HG03135 (cell line): ENCODE results near the gene MRPL27.
A peak's percentile ranks its signal among the peaks of the same experiment; 100 is the strongest.
"Not testable (repeated sequence)": the region's sequence is repeated elsewhere in the genome, so short reads cannot be mapped to it uniquely, and the experiment has no call there.

Source experiments
- ATAC-seq: cut with Tn5 transposase; IDR thresholded peaks from one replicate; pipeline ENCODE4 v1.9.1; 2021; ENCODE audit warnings: mild to moderate bottlenecking, moderate library complexity; ENCODE audit not compliant: unreplicated experiment

The MRPL27 gene

DNA sequence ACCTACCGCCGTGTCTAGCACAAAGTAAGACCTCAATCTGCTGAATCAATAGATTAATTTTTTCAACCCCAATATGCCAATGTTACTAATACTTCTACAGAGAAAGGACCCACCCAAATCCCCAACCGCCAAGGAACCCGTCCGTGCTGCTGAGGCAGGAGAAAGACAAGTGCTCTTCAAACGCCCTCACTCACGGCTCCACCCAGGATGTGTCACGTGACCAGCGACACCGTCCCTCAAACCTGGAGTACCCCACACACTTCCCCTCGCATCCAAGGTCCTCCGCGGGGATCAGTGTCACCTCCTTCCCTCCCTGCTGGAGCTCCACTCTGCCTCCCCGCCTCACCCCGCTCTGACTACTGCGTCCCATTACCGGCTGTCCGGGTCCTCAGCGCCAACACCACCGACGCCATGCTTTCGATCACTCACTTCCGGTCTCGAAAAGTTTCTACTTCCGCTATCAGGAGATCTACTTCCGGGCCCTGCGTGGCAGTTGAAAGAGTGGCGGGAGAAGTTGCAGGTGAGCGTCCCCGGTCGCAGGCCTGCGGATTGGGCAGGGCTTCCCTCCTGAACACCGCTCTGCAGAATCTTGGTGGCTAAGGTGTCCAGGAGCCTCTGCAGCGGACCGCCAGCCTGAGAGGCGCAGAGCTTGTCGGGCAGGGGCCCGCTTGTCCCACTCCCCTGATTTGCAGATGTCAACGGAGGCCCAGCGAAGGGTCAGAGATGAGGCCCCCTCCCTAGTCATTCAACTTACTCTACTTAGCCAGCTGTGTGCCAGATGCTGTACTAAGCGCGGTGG, at the start of gene MRPL27, which contains the start of gene EME1:
Gene MRPL27, minus strand, starts transcription at position 427 of the 799 bp plus-strand sequence. Its CDS starts 14 bp downstream, at position 413.
Gene EME1, plus strand, starts transcription at position 472 of the 799 bp plus-strand sequence. CDS start 1,980 bp downstream, outside the sequence.
- ATAC-seq = peak; percentile 81

DNA sequence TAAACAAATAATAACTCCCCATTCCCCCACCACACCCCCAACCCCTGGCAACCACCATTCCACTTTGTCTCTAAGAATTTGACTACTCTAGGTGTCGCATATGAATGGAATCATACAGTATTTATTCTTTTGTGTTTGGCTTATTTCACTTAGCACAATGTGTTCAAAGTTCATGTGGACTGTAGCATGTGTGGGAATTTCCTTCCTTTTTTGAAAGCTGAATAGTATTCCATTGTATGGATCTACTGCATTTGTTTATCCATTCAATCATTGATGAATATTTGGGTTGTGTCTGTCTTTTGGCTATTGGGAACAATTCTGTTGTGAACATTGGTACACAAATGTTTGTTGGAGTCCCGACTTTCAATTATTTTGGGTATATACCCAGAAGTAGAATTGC, 49.8 kb upstream of the MRPL27 start:
- ATAC-seq = no peak

DNA sequence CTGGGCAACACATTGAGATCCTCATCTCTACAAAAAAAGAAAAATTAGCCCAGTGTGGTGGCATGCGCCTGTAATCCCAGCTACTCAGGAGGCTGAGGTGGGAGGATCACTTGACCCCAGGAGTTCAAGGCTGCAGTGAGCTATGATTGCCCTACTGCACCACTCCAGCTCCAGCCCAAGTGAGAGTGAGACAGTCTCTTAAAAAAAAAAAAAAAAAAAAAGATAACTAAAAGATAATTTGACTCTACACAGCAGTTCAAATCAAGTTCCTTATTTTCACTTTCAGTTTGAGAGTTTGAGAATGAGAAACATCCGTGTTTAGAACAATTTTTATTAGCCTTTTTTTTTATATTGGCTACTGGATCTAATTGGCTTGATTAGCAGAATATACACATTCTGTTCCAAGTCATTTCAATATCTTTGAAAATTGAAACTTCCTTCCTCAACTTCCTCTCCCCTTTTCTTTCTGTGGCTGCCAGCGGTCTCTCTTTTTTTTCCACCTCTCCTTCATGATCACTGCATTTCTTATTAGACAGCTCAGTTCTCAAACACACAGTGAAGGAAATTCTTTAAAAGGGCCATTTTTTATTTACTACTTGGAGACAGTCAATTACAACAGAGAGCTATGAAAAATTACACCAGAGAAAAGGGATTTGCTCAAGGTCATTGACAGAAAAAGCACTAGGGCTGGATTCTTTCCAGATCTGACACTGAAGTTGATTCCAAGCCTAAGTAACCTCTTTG, 48.5 kb upstream of the MRPL27 start:
- no peak for ATAC-seq

DNA sequence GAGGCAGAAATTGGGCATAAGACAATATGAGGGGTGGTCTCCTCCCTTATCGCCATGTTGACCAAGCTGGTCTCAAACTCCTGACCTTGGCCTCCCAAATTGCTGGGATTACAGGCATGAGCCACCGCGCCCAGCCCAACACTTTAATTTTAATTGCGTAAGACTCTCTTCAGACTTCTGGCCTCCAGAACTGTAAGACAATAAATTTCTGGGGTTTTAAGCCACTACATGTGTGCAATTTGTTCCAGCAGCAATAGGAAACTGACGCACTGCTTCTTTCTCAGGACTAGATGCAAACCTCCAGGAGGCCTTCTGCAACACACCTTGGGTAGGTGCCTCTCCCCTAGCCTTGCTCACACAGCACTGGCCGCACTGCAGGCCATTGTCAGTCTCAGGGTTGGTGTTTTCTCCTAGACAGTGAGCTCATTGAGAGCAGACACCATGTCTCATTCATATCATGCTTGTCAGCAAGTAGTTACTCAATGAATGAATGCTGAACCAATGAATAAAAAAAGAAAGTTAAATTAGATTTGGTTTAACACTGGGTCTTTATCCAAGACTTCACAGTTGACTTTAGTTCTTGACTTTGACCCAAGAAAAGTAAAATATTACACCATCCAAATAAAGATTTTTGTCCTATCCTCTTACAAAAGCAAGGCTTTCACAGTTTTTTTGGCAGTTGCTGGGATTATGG, 47.6 kb upstream of the MRPL27 start:
- ATAC-seq = no peak

DNA sequence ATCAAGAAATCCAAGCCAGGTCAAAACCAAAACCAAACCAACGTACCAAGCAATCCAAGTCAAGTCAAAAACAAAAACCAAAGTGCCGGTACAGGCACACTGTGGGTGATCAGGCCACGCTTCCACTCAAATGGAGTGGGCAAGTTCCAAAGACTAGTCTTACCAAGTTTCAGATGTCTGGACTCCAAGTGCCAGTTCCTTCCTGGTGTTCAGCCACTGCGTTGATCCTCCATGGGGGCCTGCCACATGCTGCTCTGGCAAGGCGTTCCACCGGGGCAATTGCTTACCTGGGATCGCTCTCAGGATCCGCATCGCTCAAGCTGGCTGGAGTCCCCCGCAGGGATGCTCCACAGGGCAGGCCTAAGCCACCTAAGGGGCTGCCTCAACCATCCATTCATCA, 46.6 kb upstream of the MRPL27 start:
- not testable (repeated sequence) for ATAC-seq

DNA sequence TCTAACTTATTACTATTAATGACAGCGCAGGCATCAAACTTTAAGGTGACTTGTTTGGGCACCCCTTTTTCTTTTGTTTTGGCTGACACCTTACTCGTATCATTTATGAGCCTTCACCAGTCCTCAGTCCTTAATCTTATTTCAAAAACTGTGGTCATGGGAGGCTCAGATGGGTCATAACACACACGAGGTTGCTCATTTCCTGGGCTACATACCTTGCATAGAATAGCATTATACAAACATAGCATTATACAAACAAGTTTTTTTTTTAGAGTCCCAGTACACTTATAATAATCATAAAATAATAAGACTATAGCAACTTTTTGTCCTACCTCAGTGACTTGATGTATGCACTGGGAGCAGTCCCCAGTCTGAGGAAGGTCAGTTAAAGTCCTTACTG, 41.8 kb upstream of the MRPL27 start:
- ATAC-seq = no peak

DNA sequence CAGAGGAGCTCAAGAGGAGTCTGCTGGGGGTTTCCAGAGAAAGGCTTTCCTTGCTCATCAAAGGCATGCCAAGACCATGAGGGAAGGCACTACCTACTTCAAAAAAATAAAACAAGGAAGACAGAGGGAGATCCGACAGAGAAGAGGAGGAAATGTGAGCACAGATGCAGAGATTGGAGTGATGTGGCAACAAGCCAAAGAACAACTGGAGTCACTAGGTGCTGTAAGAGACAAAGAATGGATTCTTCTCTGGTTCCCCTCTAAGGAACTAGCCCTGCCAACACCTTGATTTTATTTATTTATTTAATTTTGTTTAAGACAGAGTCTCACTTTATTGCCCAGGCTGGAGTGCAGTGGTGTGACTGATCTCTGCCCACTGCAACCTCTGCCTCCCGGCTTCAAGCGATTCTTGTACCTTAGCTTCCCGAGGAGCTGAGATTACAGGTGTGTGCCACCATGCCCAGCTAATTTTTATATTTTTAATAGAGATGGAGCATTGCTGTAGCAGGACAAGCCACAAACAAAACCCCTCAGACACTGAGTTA, 39.3 kb upstream of the MRPL27 start:
- no peak for ATAC-seq

DNA sequence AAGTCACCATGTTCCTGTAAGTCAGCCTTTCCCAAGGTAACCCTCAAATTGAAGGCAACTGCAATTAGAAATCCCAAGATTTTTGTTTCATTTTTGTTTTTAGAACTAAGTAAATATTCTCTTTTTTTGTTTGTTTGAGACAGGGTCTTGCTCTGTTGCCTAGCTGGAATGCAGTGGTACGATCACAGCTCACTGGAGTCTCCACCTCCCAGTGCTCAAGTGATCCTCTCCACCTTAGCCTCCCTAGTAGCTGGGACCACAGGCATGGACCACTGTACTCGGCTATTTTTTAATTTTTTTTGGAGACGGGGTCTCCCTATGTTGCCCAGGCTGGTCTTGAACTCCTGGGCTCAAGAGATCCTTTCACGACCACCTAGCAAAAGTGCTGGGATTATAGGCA, 34.9 kb upstream of the MRPL27 start:
- ATAC-seq = no peak

DNA sequence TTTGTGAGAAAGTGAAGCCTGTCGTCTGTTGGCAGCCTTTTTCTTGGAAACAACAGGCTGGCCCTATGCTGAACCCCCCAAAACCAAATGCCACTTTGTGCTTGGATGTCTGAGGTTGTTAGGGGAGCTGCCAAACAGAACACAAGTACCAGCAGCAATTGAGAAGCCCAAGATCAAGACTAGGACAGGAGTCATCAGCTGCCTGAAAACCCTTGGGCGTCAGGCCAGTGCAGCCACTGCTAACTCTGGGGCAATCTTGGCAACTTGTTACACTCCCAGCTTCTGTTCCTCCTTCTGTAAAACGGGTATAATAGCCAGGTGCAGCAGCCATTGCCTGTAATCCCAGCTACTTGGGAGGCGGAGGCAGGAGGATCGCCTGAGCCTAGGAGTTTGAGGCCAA, 33.6 kb upstream of the MRPL27 start:
- ATAC-seq = no peak

DNA sequence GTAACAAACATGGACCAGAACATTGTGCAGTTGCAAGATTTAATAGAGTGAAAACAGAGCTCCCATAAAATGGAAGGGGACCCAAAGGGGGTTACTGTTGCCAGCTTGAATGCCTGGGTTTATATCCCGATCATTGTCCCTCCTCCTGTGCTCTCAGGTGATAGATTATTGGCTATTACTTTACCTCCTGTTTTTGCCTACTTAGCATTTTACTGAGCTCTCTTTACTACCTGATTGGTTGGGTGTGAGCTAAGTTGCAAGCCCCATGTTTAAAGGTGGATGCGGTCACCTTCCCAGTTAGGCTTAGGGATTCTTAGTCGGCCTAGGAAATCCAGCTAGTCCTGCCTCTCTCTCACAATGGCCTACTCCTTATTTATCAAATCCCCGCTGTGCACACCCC, 32.4 kb upstream of the MRPL27 start:
- not testable (repeated sequence) for ATAC-seq

DNA sequence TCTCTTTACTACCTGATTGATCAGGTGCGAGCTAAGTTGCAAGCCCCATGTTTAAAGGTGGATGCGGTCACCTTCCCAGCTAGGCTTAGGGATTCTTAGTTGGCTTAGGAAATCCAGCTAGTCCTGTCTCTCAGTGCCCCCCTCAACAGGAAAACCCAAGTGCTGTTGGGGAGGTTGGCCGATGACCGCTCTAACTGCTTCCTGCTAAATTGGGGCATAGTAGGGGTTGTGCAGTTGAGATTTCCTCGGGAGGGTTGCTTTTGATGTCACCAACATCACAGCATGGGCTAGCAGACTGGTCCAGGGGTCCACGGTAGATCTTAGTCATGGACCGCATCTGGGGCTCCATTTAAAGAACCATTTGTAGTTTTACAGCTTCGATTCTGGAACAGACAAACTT, 26.6 kb upstream of the MRPL27 start:
- not testable (repeated sequence) for ATAC-seq

DNA sequence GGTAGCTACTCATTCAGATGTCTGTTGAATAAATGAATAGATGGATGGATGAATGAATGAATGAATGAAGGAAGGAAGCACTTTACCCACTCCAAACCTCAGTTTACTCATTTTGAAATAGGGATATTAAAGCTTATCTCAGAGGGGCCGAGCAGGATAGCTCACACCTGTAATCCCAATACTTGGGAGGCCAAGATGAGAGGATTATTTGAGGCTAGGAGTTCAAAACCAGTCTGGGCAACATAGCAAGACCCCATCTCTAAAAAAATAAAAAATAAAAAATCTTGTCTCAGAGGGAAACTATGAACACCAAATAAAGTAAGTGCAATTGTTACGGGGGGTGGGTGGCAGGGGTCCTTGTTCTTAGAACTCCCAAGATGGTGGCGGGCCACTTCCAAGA, 25.7 kb upstream of the MRPL27 start:
- ATAC-seq = not testable (repeated sequence)

DNA sequence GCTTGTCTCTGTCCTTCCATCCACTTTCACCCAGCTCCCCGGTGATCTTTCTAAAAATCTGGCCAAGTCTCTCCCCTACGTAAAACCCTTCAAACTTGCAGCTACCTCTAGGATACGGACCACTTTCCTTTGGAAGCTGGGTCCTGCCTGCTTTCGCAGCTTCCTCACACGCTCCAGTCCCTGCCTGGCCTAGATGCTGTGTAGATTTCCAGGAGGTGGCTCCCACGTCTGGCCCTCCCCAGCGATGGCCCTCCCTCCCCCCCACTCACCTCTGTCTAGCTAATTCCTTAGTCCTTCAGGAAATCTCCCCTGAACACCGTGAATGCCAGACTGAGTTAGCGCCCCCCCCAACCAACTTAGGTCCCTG, 24.9 kb upstream of the MRPL27 start:
- no peak for ATAC-seq

DNA sequence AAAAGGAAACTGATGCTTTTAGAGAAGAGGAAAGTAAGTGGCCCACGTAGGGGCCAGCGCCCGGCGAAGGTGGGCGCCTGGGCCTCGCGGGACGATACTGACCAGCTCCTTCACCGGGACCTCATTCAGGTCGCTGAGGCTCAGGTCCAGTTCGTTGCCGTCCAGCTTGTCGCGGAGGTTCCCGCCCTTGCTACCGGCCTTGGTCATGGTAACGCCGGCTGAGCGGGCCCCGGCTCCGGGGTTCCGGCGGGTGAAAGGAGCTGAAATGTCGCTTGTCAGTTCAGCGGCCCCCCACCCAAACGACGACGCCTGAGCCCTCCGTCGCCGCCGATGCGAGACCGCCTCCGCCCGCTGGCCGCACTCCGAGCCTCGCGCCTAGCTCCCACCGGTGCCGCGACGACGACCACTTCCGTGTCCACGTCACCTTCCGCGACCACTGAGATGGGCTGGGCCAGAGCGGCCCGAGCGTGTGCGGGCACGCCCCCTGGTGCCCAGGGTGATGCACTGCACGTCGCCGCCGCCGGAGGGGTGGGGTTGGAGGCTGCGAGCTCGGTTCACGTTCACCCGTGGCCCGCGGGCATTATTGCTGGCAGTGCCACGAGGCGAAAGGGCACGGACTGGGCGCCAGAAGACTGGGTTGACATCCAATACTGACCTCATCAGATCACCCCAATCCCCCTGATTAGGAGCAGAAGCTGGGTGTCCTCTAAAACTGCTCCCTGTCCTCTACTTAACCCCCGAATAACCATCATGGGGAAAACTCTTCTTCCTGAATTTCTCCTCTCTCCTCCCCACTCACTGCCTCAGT, 24.3 kb upstream of the MRPL27 start, which contains the start of gene LRRC59:
Gene LRRC59, minus strand, starts transcription at position 413 of the 808 bp plus-strand sequence. Its CDS starts 206 bp downstream, at position 207.
- ATAC-seq = peak; percentile 95

DNA sequence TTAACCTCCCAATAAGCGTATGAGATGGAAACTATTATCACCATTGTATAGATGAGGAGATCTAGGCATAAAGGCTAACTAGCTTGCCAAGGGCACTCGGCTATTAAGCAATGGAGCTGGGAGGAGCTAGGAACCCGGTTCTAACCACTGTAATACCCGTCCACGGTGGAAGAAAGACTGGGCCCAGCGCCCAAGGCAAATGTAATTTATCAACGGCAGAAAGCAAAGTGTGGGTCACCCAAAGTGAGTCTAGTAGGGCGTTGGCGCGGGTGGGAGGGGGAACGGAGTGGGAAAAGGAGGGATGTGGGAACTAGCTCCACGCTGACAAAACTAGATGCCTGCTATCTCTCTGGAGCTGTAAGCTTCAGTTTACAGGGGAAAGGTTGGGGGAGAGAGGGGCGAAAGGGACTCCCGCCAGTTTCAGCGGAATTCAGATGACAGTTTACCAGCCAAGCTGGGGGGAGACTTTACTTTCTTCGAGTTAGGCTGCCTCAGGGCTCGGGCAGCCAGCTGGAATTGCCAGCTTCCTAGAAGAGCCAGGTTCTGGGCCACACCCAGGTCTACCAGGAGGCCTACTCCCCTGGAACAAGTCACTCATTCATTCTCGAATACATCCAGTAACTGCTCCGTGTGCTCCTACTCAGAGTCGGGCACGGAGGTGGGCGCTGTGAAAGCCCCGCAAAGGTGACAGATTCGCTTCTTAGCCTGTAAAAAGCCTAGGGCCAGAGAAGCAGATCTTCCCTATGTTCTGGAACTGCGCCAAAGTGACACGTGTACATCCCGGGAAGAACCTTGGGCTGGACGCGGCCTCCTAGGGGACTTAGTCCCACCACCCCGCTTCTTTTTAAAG, 23.5 kb upstream of the MRPL27 start:
- peak; percentile 12 for ATAC-seq

DNA sequence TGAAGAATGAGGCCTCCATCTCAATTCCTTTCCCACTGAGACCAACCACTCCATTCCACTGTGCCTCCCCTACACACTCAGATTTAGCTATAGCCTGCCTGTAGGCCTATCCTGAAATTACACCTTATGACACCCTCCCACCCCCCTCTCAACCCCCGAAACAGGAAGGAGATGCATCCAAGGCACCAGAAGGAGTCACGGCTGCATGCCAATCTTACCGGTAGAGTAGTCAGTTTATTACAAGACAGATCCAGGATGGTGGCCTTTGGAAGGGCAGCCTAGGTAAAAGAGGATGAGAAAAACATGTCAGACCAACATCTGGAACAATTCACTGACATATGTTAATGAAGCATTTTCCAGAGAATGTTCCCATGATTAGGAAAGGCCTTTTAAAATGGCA, 21.7 kb upstream of the MRPL27 start:
- no peak for ATAC-seq

DNA sequence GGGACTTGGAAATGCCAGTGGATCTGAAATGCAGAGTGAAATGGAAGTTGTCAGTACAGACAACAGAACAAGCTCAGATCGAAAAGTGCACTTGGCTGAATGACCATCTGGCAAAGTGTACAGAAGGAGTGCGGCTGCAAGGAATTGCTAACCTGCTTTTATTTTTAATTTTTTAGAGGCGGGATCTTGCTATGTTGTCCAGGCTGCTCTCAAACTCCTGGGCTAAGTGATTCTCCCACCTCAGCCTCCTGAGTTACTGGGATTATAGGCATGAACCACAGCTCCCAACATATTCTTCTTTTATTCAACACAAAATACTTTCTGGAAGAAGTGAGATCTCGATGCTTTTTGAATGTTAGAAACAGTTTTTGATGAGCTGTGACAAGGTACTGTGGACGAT, 20.7 kb upstream of the MRPL27 start:
- ATAC-seq = no peak

DNA sequence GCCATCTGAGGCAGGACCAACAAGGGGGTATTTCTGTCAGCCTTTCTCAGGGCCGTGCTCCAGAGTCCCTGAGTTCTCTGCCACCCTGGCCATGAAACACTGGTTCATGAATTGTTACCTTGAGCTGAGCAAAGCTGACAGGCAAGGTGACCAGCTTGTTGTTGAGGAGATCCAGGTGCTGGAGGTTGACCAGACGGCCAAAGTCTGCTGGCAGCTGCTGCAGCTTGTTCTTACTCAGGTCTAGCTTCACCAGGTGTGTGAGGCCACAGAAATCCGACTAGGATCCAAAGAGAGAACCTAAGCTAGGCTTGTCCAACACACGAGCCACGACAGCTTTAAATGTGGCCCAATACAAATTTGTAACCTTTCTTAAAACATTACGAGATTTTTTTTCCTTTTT, 19.6 kb upstream of the MRPL27 start:
- no peak for ATAC-seq

DNA sequence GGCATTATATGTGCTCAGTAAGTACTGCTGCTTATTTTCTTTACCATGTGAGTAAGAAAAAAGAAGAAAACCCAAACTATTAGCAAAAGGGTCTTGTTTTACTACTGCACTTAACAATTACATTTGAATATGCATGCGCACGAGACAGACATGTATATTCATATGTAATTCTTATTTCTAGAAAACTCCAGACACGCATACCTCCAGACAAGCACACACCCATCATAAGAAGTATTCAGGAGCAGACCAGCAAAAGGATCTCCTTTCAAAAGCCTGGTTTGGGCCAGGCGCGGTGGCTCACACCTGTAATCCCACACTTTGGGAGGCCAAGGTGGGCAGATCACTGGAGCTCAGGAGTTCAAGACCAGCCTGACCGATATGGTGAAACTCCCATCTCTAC, 16.6 kb upstream of the MRPL27 start:
- ATAC-seq = no peak
